Stimulated activated CD4-positive, alpha-beta T cell treated with anti-CD3 and anti-CD28 coated beads, Interleukin-4, amount 100 ng/mL, for 1 hour (primary cell): ENCODE measurements around the gene ZEB2.

ENCODE experiments used
- DNase-seq: peaks from one replicate; pipeline ENCODE4 v3.0.0-alpha.2; 2020

Gene ZEB2

DNA sequence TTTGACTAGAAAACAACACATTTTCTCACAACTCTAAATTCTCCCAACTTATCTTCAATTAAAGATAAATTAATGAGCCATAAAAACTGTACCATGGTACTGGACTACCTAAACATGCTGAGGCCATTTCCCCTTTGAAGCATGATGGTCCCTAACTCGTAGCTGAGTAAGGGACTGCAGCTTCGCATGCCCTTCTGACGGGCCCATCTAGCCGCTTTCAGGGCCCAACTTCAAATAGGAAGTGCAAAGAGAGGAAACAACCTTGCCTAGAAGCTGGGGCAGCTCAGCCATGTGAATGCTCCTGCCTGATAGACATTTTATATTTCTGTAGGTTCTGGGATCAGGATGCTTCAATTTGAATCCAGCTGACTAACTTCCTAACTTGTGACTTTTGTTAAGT, 72.4 kb downstream of the ZEB2 start:
- no peak for DNase-seq

- no peak for DNase-seq
These were observed 73.8 kb downstream of the ZEB2 start for GRCh38 chr2:144446136-144446535.

- DNase-seq = no peak
These were observed 74.7 kb downstream of the ZEB2 start for GRCh38 chr2:144445196-144445595.

- no peak for DNase-seq
These were observed 75.8 kb downstream of the ZEB2 start for GRCh38 chr2:144443837-144444817.

- DNase-seq = no peak
These were observed 78.2 kb downstream of the ZEB2 start for GRCh38 chr2:144441711-144442141.

GRCh38 chr2:144439993-144440392, 79.9 kb downstream of the ZEB2 start:
- no peak for DNase-seq

- DNase-seq = no peak
These were observed 80.9 kb downstream of the ZEB2 start for GRCh38 chr2:144438801-144439631.

DNA sequence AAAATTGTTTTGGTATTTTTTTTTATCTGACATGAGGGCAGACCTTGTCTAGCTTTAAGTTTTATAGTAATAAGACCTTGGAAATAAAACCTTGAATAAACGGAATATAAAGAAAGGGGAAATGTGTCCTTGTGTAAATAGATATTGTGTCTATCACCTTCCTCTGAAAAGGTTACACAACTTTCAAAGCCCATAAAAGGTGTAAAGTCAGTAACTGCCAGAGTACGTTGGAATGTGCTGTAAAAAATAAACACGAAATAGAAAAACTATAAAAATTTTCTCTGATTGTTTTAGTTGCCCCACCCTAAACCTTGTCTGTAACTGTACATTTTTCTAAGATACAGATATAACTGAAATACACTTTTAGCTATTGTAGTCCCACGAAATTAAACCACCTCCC, 82.3 kb downstream of the ZEB2 start:
- no peak for DNase-seq

DNA sequence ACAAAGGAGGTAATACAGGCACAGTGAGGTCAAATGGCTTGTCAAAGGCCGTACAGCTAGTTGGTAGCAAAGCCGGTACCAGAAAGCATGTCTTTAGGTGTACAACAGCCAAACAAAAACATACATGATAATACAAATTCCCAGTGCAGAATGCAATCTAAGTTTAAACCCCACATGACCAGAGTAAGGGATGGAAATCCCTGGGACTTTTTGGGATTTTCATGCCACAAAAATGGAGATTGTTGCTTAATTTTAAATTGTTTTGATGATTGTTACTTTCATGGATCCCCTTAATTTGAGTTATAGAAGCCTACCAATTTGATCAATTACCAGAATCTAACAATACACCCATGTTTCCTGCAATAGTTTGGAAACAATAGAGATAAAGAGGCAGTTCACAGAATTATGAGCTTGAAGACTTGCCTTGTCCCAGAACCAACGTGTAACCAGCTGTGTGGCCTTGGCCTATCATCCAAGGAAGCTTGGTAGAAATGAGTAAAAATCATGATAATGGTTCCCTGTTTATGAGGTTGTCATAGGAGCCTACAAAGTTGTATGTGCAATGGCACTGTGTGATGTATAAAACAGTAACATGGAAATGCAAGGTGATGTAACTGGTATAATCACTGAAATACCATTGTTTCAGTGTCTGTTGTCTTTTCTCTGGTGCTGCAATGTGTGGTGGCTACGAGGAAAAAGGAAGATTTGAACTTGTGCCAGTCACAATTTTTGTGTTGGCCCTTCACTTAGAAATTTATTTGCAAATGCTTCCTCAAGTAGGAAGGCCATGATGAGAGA, 85.3 kb downstream of the ZEB2 start:
- no peak for DNase-seq

- DNase-seq = no peak
These were observed 87.0 kb downstream of the ZEB2 start for GRCh38 chr2:144432921-144433320.

GRCh38 chr2:144431998-144432397, 87.9 kb downstream of the ZEB2 start:
- no peak for DNase-seq

GRCh38 chr2:144431392-144431783, 88.5 kb downstream of the ZEB2 start:
- DNase-seq = no peak

DNA sequence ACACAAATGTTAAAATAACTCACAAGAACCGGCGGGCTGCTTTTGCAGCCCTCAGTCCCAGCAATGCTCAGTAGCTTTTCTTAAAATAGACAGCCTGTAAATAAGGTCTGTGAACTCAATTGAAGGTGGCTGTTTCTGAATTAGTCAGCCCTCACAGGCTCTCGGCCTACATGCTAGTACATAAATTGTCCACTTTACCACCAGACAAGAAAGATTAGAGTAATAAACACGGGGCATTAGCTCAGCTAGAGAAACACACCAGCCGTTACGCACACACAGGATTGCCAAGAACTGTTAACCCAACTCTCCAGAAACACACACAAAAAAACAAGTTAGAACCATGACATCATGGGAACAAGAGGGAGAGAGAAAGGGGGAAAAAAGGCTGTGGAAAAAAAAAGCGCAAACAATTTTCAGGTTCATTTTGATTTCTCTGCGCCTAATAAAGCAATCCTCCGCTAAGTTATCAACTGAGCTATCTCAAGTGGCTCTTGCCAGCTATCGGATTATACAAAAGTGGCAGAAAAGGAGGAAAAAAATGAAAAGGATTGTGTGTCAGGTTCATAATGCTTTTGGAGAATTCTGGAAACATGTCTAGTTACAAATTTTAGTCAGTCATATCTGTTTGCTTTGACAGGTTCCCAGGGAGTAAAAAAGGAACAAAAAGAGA, 89.1 kb downstream of the ZEB2 start:
- DNase-seq = no peak

GRCh38 chr2:144429396-144430112, 90.4 kb downstream of the ZEB2 start:
- DNase-seq = no peak

DNA sequence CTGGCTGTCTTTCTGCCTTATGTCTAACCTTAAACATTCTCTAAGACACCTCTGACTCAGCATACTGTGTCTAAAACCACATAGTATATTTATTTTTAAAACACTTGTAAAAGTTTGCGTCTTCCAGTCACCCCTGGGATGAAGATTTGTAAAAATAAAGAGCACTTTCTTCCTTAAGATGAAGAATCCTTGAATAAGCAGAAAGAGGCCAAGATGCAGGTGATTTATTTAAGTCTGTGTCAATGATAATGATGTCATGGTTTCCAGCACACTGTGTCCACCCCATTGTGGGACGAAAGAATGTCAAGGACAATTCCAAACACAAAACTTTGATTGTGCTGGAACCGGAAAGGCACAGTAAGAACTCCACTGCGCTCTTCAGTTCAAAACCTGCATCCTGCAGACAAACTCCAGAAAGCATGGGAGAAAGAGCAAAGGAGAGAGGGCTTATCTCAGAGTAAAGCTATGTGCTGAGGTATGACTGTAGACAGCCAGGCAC, 92.9 kb downstream of the ZEB2 start:
- DNase-seq = no peak

- DNase-seq = no peak
These were observed 93.6 kb downstream of the ZEB2 start for GRCh38 chr2:144426355-144426754.

GRCh38 chr2:144424559-144425240, 95.2 kb downstream of the ZEB2 start:
- no peak for DNase-seq

GRCh38 chr2:144421606-144422510, 98.1 kb downstream of the ZEB2 start:
- DNase-seq = no peak

GRCh38 chr2:144419218-144419617, 100.7 kb downstream of the ZEB2 start:
- DNase-seq = no peak

DNA sequence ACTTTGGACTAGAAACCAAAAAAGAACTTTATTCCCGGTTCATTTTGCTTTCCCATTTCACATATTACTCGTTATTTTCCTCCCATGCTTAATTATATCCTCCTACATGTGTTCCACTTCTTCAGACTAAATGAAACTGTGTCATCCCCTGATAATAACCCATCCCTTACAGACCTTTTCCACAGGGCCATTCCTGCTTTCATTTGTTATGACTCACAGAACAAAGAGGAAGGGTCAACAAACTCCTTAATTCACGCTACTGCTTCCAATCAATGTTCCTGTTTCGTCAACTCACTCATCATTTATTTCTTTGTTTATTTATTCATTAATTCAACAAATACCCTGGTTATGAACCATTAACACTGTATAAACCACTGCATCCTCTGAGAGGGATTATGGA, 104.5 kb downstream of the ZEB2 start:
- DNase-seq = no peak
